A549 (cell line): Measurements from ENCODE around the gene SLC36A4. TPM values are rescaled to one million over a fixed set of nuclear protein-coding genes. Genes with fewer than 3 reads are reported as not detected.
A peak's percentile ranks its signal among the peaks of the same experiment; 100 is the strongest.

ENCODE experiments used
- ATAC-seq, 2 experiments: fragments of 200-7000 bp in 1 of 2; fragments of >200 bp in 1 of 2; cut with Nextera tagmentation in 1 of 2; cut with Tn5 transposase in 1 of 2; 3 replicates each; pipeline versions ENCODE4 v1.8.0 to v1.9.1; 2018 to 2020; ENCODE audit warnings: mild to moderate bottlenecking in 1 of 2, moderate library complexity in 1 of 2
- CTCF ChIA-PET: fragments of 300-600 bp; sonication (Branson Sonifier 250); formaldehyde crosslinking; extraction: SDS; loops from one replicate; lab custom pipeline; 2021; ENCODE audit warnings: antibody characterized with exemption, inconsistent platforms; lab: Yijun Ruan, JAX
- POLR2A ChIA-PET: fragments of 350-600 bp; formaldehyde crosslinking; extraction: SDS; loops from one replicate; lab custom pipeline; 2021; ENCODE audit warnings: antibody characterized with exemption, inconsistent platforms; lab: Yijun Ruan, JAX
- DNase-seq, 2 experiments: peaks; one replicate each; pipeline versions ENCODE4 v3.0.0 to v3.0.0-alpha.2; 2011 to 2016; ENCODE audit warnings: low read depth in 1 of 2, low spot score in 1 of 2
- FAIRE-seq: peaks from 2 replicates; lab custom pipeline; 2011; peaks lifted over from hg19 to GRCh38; lab: Jason Lieb, UNC
- H3K27ac ChIP-seq, 2 experiments: fragments of >200 bp; sonication (Bioruptor Twin); formaldehyde crosslinking; 3 replicates each; pipeline ENCODE4 v1.5.1; 2016 to 2017
- H3K4me1 ChIP-seq: fragments of >200 bp; sonication (Bioruptor Twin); formaldehyde crosslinking; 3 replicates; pipeline ENCODE4 v1.6.1; 2016
- H3K4me2 ChIP-seq: fragments of >200 bp; sonication (Bioruptor Twin); formaldehyde crosslinking; 3 replicates; pipeline ENCODE4 v1.6.1; 2016
- H3K4me3 ChIP-seq: fragments of >200 bp; sonication (Bioruptor Twin); formaldehyde crosslinking; 3 replicates; pipeline ENCODE4 v1.5.1; 2016
- H3K9me3 ChIP-seq: fragments of >200 bp; sonication (Bioruptor Twin); formaldehyde crosslinking; 3 replicates; pipeline ENCODE4 v1.6.1; 2016
- E2F6 ChIP-seq: IDR thresholded peaks from 2 replicates; pipeline ENCODE4 v1.6.1; 2012; ENCODE audit warnings: low read depth, borderline replicate concordance
- ELK1 ChIP-seq: fragments of 150-350 bp; IDR thresholded peaks from 2 replicates; pipeline ENCODE4 v1.6.1; 2014; ENCODE audit warnings: low read depth, mild to moderate bottlenecking, low read length
- FOSL2 ChIP-seq, 2 experiments: fragments of 450-650 bp in 1 of 2; fragments of >200 bp in 1 of 2; sonication (Bioruptor Twin) in 1 of 2; formaldehyde crosslinking; IDR thresholded peaks; 2 replicates each; pipeline versions ENCODE4 v1.5.0 to v1.6.1; 2016 to 2020; ENCODE audit warnings: mild to moderate bottlenecking in 1 of 2, moderate library complexity in 1 of 2
- HEYL ChIP-seq: fragments of 250-450 bp; sonication (Bioruptor Pico); IDR thresholded peaks from 2 replicates; pipeline ENCODE4 v1.8.0; 2021; ENCODE audit warnings: mild to moderate bottlenecking, moderate library complexity
- JUN ChIP-seq, 2 experiments: fragments of >200 bp; sonication (Bioruptor Twin); formaldehyde crosslinking; IDR thresholded peaks; 2 replicates in 1 of 2; 3 replicates in 1 of 2; pipeline ENCODE4 v1.6.1; 2016 to 2017
- JUNB ChIP-seq: fragments of >200 bp; sonication (Bioruptor Twin); formaldehyde crosslinking; IDR thresholded peaks from 2 replicates; pipeline ENCODE4 v1.6.1; 2016
- MAFK ChIP-seq: fragments of 450-650 bp; IDR thresholded peaks from 2 replicates; pipeline ENCODE4 v1.6.1; 2014; ENCODE audit not compliant: partially characterized antibody
- MAX ChIP-seq: IDR thresholded peaks from 2 replicates; pipeline ENCODE4 v1.6.1; 2012
- RAD21 ChIP-seq, 2 experiments: fragments of >200 bp in 1 of 2; sonication (Bioruptor Twin) in 1 of 2; formaldehyde crosslinking in 1 of 2; IDR thresholded peaks in 1 of 2; conservative IDR thresholded peaks in 1 of 2; 2 replicates in 1 of 2; 3 replicates in 1 of 2; pipeline ENCODE4 v1.6.1; 2012 to 2018; ENCODE audit warnings: inconsistent platforms in 1 of 2
- SMC3 ChIP-seq: fragments of >200 bp; sonication (Bioruptor Twin); formaldehyde crosslinking; IDR thresholded peaks from 3 replicates; pipeline ENCODE4 v1.6.1; 2018; ENCODE audit warnings: inconsistent platforms
- ZFP36 ChIP-seq: fragments of 450-650 bp; IDR thresholded peaks from 2 replicates; pipeline ENCODE4 v1.6.1; 2014; ENCODE audit warnings: borderline replicate concordance; ENCODE audit not compliant: partially characterized antibody
- WGBS: methylation state at CpG from one replicate; pipeline ENCODE4 v1.1.6; 2017; ENCODE audit errors: missing lambda C conversion rate; 5-methylcytosine and 5-hydroxymethylcytosine counted together
- polyA plus RNA-seq, 4 experiments: library from polyadenylated mRNA; depleted of rRNA in 3 of 4; stranded (reverse); fragments of >200 nt; fragmentation: RNase III in 1 of 4; extraction: RNeasy Plus Mini Kit Qiagen cat#74134 plus additional on column Dnase treatment in 1 of 4; gene quantifications; 2 replicates in 3 of 4; 3 replicates in 1 of 4; pipeline ENCODE4 v1.2.3, GENCODE V29; 2011 to 2017
- TF ChIP-seq, protein P1 (sequence below): fragments of >200 bp; sonication (Bioruptor Twin); formaldehyde crosslinking; IDR thresholded peaks from 3 replicates; pipeline ENCODE4 v1.5.1; 2016

Gene SLC36A4
- polyA plus RNA-seq, 2 of the 4 experiments (the other 2 are of a cell fraction), result 24.1 to 30.5 TPM

GRCh38 chr11:93236741-93237675 is 39.2 kb upstream of the SLC36A4 start:
- Histone ChIP-seq H3K4me3 (no peak overlapping the region), H3K4me2 (no peak overlapping the region), H3K9me3 (no peaks in the 10 kb centered on the region), H3K27ac (no peak overlapping the region), H3K4me1 (no peaks in the 10 kb centered on the region)
- FAIRE-seq (no peak), DNase-seq (peak; percentile 7 to 50), ATAC-seq (peak; percentile 87 to 89)
- ChIA-PET POLR2A (no interaction called here), CTCF (interaction anchor here (0.9 to 5.8 kb wide), 11 partner anchors 11 to 417 kb away, joined by 3 to 86 read pairs (median 5); no protein-coding TSS in a partner anchor)
- 21% methylated on average over 10 of the region's 10 CpGs for WGBS
- TF ChIP-seq JUNB (no peak), RAD21 (conservative IDR thresholded peaks at IDR 0.05 in 1 of 2, IDR thresholded peaks at IDR 0.05 in 1 of 2) (peak; percentile 38 to 40; a peak in 3 of 5 replicates), ZFP36 (no peak)
- TF ChIP-seq, protein P1, sequence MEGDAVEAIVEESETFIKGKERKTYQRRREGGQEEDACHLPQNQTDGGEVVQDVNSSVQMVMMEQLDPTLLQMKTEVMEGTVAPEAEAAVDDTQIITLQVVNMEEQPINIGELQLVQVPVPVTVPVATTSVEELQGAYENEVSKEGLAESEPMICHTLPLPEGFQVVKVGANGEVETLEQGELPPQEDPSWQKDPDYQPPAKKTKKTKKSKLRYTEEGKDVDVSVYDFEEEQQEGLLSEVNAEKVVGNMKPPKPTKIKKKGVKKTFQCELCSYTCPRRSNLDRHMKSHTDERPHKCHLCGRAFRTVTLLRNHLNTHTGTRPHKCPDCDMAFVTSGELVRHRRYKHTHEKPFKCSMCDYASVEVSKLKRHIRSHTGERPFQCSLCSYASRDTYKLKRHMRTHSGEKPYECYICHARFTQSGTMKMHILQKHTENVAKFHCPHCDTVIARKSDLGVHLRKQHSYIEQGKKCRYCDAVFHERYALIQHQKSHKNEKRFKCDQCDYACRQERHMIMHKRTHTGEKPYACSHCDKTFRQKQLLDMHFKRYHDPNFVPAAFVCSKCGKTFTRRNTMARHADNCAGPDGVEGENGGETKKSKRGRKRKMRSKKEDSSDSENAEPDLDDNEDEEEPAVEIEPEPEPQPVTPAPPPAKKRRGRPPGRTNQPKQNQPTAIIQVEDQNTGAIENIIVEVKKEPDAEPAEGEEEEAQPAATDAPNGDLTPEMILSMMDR, result peak; percentile 43

DNA sequence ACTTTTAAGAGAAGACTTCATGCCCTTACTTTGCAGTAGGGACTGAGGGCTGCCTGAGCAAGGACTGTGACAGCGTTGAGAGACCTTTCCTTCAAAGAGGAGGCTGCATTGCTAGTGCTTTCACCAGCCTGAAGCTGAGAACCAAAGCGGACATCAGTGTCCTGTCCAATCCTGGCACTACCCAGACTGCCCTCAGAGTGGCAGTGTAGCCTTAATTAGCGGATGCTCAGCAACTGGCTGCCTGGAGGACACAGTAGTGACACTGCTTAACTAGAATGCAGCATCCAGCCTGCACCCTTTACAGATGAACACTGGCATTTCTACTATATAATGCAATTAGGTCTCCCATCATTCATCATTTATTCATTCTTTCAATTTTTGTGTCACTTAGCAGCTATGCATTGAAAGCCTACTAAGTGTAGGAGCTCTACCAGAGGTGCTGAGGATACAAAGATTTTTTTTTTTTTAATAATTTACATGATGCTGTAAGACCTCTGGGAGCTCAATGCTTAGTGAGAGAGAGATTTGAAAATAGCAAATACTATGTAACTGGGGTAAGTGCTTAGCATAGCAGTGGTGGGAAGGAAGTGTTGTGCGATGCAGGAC is 36.9 kb upstream of the SLC36A4 start:
- no peaks in the 10 kb centered on the region for H3K4me1 ChIP-seq
- ChIA-PET POLR2A (no interaction called here), CTCF (interaction anchor here (0.6 to 5.8 kb wide), 30 partner anchors 9 to 629 kb away, joined by 3 to 86 read pairs (median 4); partner anchors contain the start of gene CEP295)
- H3K4me2 ChIP-seq, result no peak overlapping the region
- H3K4me3 ChIP-seq, result no peak overlapping the region
- peak; percentile 41 to 71 for DNase-seq
- peak; percentile 64; the same call in 2 of the 3 replicates for TF ChIP-seq SMC3
- no peak for TF ChIP-seq ELK1
- TF ChIP-seq, protein P1, result peak; percentile 74
- peak; percentile 87 to 90 for TF ChIP-seq RAD21 (conservative IDR thresholded peaks at IDR 0.05 in 1 of 2, IDR thresholded peaks at IDR 0.05 in 1 of 2)
- ATAC-seq, result peak; percentile 97 to 99
- WGBS, result 25% methylated on average over 4 of the region's 4 CpGs
- no peak overlapping the region for H3K27ac ChIP-seq
- peak; percentile 23 for FAIRE-seq
- no peaks in the 10 kb centered on the region for H3K9me3 ChIP-seq

- ATAC-seq (no peak), DNase-seq (no peak), FAIRE-seq (no peak)
- Histone ChIP-seq H3K27ac (no peak overlapping the region), H3K4me2 (no peak overlapping the region; the same call in 2 of the 3 replicates), H3K4me3 (no peak overlapping the region), H3K4me1 (peaks cover 10% of the 10 kb centered on the region; the same call in 1 of the 3 replicates), H3K9me3 (no peaks in the 10 kb centered on the region)
- TF ChIP-seq JUN (IDR thresholded peaks at IDR 0.05) (no peak), FOSL2 (IDR thresholded peaks at IDR 0.05) (no peak), FOSL2 (CRISPR knock-in tag; IDR thresholded peaks at IDR 0.05) (no peak), MAX (no peak), E2F6 (no peak), HEYL (CRISPR knock-in tag) (no peak), MAFK (peak; percentile 74), ZFP36 (no peak)
- ChIA-PET CTCF (interaction anchor here (2.4 kb wide), 1 partner anchor 423 kb away, joined by 6 read pairs; no protein-coding TSS in a partner anchor), POLR2A (no interaction called here)
- WGBS, result 100% methylated on average over 1 of the region's 1 CpG
These were observed 32.1 kb upstream of the SLC36A4 start for GRCh38 chr11:93229876-93230275.
